ENCODE results near the gene PIK3C3. TPM values are rescaled to one million over a fixed set of nuclear protein-coding genes. Genes with fewer than 3 reads are reported as not detected.

The PIK3C3 gene
- total RNA-seq, 2 donors from 2014 or later = 23.1 to 31.0 TPM

DNA sequence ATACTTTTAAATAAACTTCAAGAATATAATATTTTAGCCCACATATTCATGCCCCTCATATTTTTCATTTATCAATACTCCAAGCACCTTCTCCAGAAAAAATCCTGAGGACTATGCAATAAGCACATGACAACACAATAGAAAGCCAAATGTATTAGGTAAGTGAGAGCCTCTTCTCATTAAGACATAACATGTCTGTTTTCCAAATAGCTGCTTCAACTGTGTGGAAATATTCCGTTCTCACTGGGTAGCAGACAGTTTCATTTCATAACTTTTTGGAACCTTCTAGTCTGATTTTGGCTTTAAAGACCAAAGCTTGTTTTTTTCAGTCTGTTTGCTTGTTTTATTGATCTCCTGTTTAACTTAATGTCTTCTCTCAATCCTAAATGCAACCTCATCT lies 137.8 kb downstream of the PIK3C3 start:
- ATAC-seq (no peak), DNase-seq (no peak)
- WGBS, 2 donors = 81% methylated on average over 1 of the region's 1 CpG
- no peak overlapping the region for H3K27ac ChIP-seq
- TF ChIP-seq POLR2A (IDR thresholded peaks at IDR 0.05) = no peak
- TF ChIP-seq CTCF (IDR thresholded peaks at IDR 0.05) = no peak
- H3K4me3 ChIP-seq = no peak overlapping the region
- no peaks in the 10 kb centered on the region for H3K9me3 ChIP-seq
- intact Hi-C loops (cut with DNase I) = no loop called here
- no peaks in the 10 kb centered on the region for H3K27me3 ChIP-seq
- H3K4me1 ChIP-seq = no peaks in the 10 kb centered on the region
- no peaks in the 10 kb centered on the region for H3K36me3 ChIP-seq (replicated peaks in 1 of 2; ENCODE audit: insufficient read depth in 1 of 2, low read depth in 2 of 2)

GRCh38 chr18:42094875-42095274 lies 139.8 kb downstream of the PIK3C3 start:
- TF ChIP-seq POLR2A (IDR thresholded peaks at IDR 0.05) (no peak), CTCF (IDR thresholded peaks at IDR 0.05) (no peak)
- no peak for ATAC-seq

GRCh38 chr18:42095732-42096377 lies 140.8 kb downstream of the PIK3C3 start:
- H3K4me3 ChIP-seq = no peak overlapping the region
- no peaks in the 10 kb centered on the region for H3K36me3 ChIP-seq (replicated peaks in 1 of 2; ENCODE audit: insufficient read depth in 1 of 2, low read depth in 2 of 2)
- TF ChIP-seq CTCF (IDR thresholded peaks at IDR 0.05) (no peak), POLR2A (IDR thresholded peaks at IDR 0.05) (no peak)
- no peaks in the 10 kb centered on the region for H3K4me1 ChIP-seq
- intact Hi-C loops (cut with DNase I) = no loop called here
- H3K9me3 ChIP-seq = no peaks in the 10 kb centered on the region
- no peaks in the 10 kb centered on the region for H3K27me3 ChIP-seq
- ATAC-seq = no peak
- no peak overlapping the region for H3K27ac ChIP-seq
- no peak for DNase-seq

More at GRCh38 chr18:42094875-42095274, 139.8 kb downstream of the PIK3C3 start:
- no peak for DNase-seq
- Histone ChIP-seq H3K9me3 (no peaks in the 10 kb centered on the region), H3K27ac (no peak overlapping the region), H3K4me3 (no peak overlapping the region), H3K36me3 (replicated peaks in 1 of 2; ENCODE audit: insufficient read depth in 1 of 2, low read depth in 2 of 2) (no peaks in the 10 kb centered on the region), H3K27me3 (no peaks in the 10 kb centered on the region), H3K4me1 (no peaks in the 10 kb centered on the region)
- intact Hi-C loops (cut with DNase I) = no loop called here

- Histone ChIP-seq H3K4me3 (no peak overlapping the region), H3K27ac (no peak overlapping the region), H3K9me3 (no peaks in the 10 kb centered on the region), H3K27me3 (no peaks in the 10 kb centered on the region), H3K4me1 (no peaks in the 10 kb centered on the region), H3K36me3 (replicated peaks in 1 of 2; ENCODE audit: insufficient read depth in 1 of 2, low read depth in 2 of 2) (no peaks in the 10 kb centered on the region)
- DNase-seq (no peak), ATAC-seq (no peak)
- TF ChIP-seq POLR2A (IDR thresholded peaks at IDR 0.05) = no peak
- no peak for TF ChIP-seq CTCF (IDR thresholded peaks at IDR 0.05)
- intact Hi-C loops (cut with DNase I) = no loop called here
- WGBS, 2 donors = 64 to 68% methylated on average over 1 of the region's 1 CpG
These were observed 145.2 kb downstream of the PIK3C3 start for GRCh38 chr18:42100248-42100647.

GRCh38 chr18:42100911-42101310 lies 145.9 kb downstream of the PIK3C3 start:
- Histone ChIP-seq H3K27ac (no peak overlapping the region), H3K4me1 (no peaks in the 10 kb centered on the region), H3K9me3 (no peaks in the 10 kb centered on the region), H3K4me3 (no peak overlapping the region), H3K36me3 (replicated peaks in 1 of 2; ENCODE audit: insufficient read depth in 1 of 2, low read depth in 2 of 2) (no peaks in the 10 kb centered on the region), H3K27me3 (no peaks in the 10 kb centered on the region)
- ATAC-seq = no peak
- intact Hi-C loops (cut with DNase I) = no loop called here
- TF ChIP-seq CTCF (IDR thresholded peaks at IDR 0.05) (no peak), POLR2A (IDR thresholded peaks at IDR 0.05) (no peak)
- no peak for DNase-seq
- 48 to 53% methylated on average over 2 of the region's 2 CpGs for WGBS, 2 donors
